Activated CD8-positive, alpha-beta memory T cell treated with anti-CD3 and anti-CD28 coated beads for 24 hours (primary cell): ENCODE measurements around the gene PNP.
"Not testable (repeated sequence)": the region's sequence is repeated elsewhere in the genome, so short reads cannot be mapped to it uniquely, and the experiment has no call there.

Experiments
- DNase-seq: peaks from one replicate; pipeline ENCODE4 v3.0.0-alpha.2; 2020

The PNP gene

GRCh38 chr14:20493634-20494033 is 24.4 kb downstream of the PNP start:
- no peak for DNase-seq

- no peak for DNase-seq
These were observed 25.9 kb downstream of the PNP start for GRCh38 chr14:20494935-20495766.

- no peak for DNase-seq
These were observed 29.4 kb downstream of the PNP start for GRCh38 chr14:20498622-20499021.

DNA sequence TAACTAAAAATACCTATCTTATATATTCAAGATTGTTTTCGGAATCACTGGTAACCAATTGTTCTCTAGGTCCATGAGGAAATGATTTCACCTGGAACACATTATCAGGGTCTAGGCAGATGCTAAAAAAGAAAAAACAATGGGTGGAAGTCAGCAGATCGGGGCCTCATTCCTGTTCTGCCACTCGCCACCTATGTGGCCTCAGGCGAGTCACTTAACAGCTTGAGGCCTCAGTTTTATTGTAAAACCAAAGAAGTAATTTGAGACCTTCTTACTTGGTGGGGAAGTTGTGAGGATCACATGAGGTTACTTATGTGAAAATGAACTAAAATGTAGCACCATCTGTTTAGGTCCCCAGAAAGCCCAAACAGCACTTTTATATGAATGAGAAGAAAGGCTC is 29.9 kb downstream of the PNP start:
- no peak for DNase-seq

DNA sequence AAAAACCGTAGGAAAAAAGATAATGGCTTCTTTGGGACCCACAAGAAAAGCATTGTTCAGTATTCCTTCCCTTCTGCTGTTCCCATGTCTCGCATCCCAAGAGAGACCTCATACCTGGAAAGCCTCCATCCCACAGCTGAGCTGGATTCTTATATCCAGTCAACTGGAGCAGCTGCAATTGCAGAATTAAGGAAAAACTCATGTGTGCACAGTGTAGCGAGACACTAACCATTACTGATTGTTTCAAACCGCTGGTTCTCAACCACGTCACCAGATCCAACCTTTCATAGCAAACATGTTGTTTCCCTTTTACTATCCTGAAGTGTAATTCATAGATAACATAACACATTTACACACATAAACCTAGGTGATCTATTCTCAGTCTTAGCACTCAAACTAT is 30.7 kb downstream of the PNP start:
- DNase-seq: no peak

DNA sequence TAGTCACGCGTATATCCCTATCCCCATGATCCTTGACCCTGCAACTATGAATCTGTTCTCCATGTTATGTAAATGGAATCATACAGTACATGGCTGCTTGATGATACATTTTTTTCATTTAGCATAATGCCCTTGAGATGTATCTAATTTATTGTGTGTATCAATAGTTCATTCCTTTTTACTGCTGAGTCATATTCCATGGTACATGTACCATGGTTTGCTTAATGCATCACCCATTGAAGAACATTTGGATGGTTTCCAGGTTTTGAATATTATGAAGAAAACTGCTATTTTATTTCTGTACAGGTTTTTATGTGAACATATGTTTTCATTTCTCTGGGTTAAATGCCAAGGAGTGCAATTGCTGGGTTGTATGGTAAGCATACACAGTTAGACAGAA is 32.1 kb downstream of the PNP start:
- DNase-seq: no peak

DNA sequence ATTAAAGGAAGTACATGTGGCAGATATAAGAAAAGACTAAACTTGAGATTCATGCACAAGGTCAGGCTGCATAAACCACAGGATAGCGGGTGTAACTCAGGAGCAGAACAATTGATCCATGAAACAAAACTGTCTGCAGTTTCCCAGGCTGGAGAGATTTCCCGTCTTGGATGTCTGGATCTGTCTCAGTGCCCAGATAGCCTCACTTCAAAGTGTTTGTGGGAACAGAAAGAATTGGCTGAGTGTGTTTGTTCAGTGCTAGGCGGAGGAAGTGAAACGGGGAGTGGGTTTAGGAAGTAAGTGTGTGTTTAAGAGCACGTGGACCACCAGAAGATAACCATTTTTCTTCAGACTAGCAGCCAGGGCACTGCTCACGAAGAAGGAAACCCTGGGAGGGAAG is 34.7 kb downstream of the PNP start:
- no peak for DNase-seq

DNA sequence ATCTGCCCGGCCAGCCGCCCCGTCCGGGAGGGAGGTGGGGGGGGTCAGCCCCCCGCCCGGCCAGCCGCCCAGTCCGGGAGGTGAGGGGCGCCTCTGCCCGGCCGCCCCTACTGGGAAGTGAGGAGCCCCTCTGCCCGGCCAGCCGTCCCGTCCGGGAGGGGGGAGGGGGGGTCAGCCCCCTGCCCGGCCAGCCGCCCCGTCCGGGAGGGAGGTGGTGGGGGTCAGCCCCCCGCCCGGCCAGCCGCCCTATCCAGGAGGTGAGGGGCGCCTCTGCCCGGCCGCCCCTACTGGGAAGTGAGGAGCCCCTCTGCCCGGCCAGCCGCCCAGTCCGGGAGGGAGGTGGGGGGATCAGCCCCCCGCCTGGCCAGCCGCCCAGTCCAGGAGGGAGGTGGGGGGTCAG is 37.1 kb downstream of the PNP start:
- DNase-seq: not testable (repeated sequence)

DNA sequence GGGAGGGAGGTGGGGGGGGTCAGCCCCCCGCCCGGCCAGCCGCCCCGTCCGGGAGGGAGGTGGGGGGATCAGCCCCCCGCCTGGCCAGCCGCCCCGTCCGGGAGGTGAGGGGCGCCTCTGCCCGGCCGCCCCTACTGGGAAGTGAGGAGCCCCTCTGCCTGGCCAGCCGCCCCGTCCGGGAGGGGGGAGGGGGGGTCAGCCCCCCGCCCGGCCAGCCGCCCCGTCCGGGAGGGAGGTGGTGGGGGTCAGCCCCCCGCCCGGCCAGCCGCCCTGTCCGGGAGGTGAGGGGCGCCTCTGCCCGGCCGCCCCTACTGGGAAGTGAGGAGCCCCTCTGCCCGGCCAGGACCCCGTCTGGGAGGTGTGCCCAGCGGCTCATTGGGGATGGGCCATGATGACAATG is 37.5 kb downstream of the PNP start:
- not testable (repeated sequence) for DNase-seq

DNA sequence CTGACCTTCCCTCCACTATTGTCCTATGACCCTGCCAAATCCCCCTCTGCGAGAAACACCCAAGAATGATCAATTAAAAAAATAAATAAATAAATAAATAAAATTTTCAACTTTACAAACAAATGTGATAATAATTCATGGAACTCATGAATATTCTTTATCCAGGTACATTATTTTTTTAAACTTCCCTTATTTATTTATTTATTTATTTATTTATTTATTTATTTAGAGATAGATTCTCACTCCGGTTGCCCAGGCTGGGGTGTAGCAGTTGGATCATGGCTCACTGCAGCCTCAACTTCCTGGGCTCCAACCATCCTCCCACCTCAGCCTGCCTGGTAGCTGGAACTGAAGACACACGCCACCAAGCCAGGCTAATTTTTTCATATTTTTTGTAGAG is 38.3 kb downstream of the PNP start:
- not testable (repeated sequence) for DNase-seq

- no peak for DNase-seq
These were observed 39.2 kb downstream of the PNP start for GRCh38 chr14:20508367-20508766.

- no peak for DNase-seq
These were observed 43.1 kb downstream of the PNP start for GRCh38 chr14:20512177-20512905.

- DNase-seq: no peak
These were observed 46.6 kb downstream of the PNP start for GRCh38 chr14:20515846-20516245.

DNA sequence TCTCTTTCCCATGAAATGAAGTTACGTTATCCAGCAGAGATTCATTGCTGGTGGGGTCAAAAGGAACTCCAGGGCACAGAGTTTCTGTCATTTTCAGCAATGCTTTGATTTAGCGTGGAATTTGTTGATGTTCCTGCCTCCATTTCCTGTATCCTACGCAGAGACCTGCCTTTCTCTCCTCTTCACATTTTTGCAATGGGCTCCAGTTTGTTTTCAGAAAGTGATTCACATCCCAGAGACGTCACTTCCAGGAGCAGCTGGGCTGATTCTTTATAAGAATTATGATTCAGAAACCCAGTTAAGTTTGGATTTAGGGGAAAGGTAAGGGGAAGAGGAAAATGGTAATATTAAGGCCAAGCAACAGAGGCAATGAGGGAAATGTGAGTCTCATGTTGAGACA is 47.7 kb downstream of the PNP start:
- DNase-seq: no peak

DNA sequence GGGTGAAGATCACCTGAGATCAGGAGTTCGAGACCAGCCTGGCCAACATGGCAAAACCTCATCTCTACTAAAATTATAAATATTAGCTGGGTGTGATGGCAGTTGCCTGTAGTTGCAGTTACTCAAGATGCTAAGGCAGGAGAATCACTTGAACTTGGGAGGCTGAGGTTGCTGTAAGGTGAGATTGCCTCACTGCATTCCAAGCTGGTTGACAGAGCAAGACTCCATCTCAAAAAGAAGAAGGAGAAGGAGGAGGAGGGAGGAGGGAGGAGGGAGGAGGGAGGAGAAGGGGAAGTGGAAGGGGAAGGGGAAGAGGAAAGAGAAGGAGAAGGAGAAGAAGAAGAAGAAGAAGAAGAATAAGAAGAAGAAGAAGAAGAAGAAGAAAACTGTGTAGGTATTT is 53.1 kb downstream of the PNP start:
- DNase-seq: no peak

- no peak for DNase-seq
These were observed 54.8 kb downstream of the PNP start for GRCh38 chr14:20524027-20524426.
